K562 (cell line): ENCODE results near the gene TMEM39A. TPM values are rescaled to one million over a fixed set of nuclear protein-coding genes. Genes with fewer than 3 reads are reported as not detected.

ENCODE experiments used
- ARID2 ChIP-seq: fragments of 450-650 bp; IDR thresholded peaks from 2 replicates; pipeline ENCODE4 v1.6.1; 2017; ENCODE audit warnings: antibody characterized with exemption, mild to moderate bottlenecking
- ATF1 ChIP-seq, 2 experiments: fragments of 450-650 bp in 1 of 2; IDR thresholded peaks; 2 replicates each; pipeline ENCODE4 v1.6.1; 2016; ENCODE audit warnings: missing compliant biosample characterization in 1 of 2, missing genetic modification characterization in 1 of 2
- ATF7 ChIP-seq: fragments of 450-650 bp; IDR thresholded peaks from 2 replicates; pipeline ENCODE4 v1.7.1; 2014; ENCODE audit warnings: mild to moderate bottlenecking, moderate library complexity
- CEBPB ChIP-seq: fragments of 450-650 bp; IDR thresholded peaks from 2 replicates; pipeline ENCODE4 v1.6.1; 2016; ENCODE audit warnings: missing genetic modification characterization, missing compliant biosample characterization
- E2F6 ChIP-seq, 2 experiments: IDR thresholded peaks; 2 replicates each; pipeline ENCODE4 v1.6.1; 2011; ENCODE audit warnings: borderline replicate concordance in 1 of 2, control low read depth in 1 of 2, low read depth in 1 of 2, low read length in 1 of 2, mild to moderate bottlenecking in 1 of 2, mixed read lengths in 1 of 2, moderate library complexity in 1 of 2; ENCODE audit not compliant: insufficient read depth in 1 of 2, insufficient read length in 1 of 2, poor library complexity in 1 of 2, severe bottlenecking in 1 of 2; ENCODE audit errors: extremely low read depth in 1 of 2
- ERF ChIP-seq: fragments of 450-650 bp; formaldehyde crosslinking; IDR thresholded peaks from 2 replicates; pipeline ENCODE4 v1.4.0; 2020; ENCODE audit warnings: mild to moderate bottlenecking, mixed read lengths
- ILF3 ChIP-seq: fragments of 450-650 bp; IDR thresholded peaks from 2 replicates; pipeline ENCODE4 v1.6.1; 2018; ENCODE audit warnings: antibody characterized with exemption, mild to moderate bottlenecking, moderate library complexity, borderline replicate concordance
- KLF6 ChIP-seq: fragments of 250-450 bp; sonication (Bioruptor Pico); IDR thresholded peaks from 2 replicates; pipeline ENCODE4 v1.4.0; 2020; ENCODE audit warnings: mild to moderate bottlenecking, moderate library complexity, borderline replicate concordance
- MITF ChIP-seq: IDR thresholded peaks from 2 replicates; pipeline ENCODE4 v1.6.1; 2014; ENCODE audit warnings: antibody characterized with exemption
- NCOA4 ChIP-seq: fragments of 450-650 bp; IDR thresholded peaks from 2 replicates; pipeline ENCODE4 v1.6.1; 2018; ENCODE audit warnings: mild to moderate bottlenecking; ENCODE audit not compliant: partially characterized antibody
- NCOA6 ChIP-seq: fragments of 450-650 bp; IDR thresholded peaks from 2 replicates; pipeline ENCODE4 v1.6.1; 2017; ENCODE audit warnings: mild to moderate bottlenecking
- NFATC3 ChIP-seq: fragments of 450-650 bp; IDR thresholded peaks from 2 replicates; pipeline ENCODE4 v1.6.1; 2017; ENCODE audit warnings: mild to moderate bottlenecking
- PHF8 ChIP-seq: fragments of 200-600 bp; sonication (generic); IDR thresholded peaks from 2 replicates; pipeline ENCODE4 v1.6.1; 2012; ENCODE audit warnings: mixed run types, mild to moderate bottlenecking, inconsistent platforms, low read length, moderate library complexity, borderline replicate concordance
- SETDB1 ChIP-seq: IDR thresholded peaks from one replicate; pipeline ENCODE4 v1.6.1; 2012; ENCODE audit warnings: low read length, control low read depth, inconsistent platforms
- TEAD1 ChIP-seq, 2 experiments: fragments of 450-650 bp in 1 of 2; sonication (generic) in 1 of 2; formaldehyde crosslinking; IDR thresholded peaks; 2 replicates each; pipeline versions ENCODE4 v1.4.0 to v1.8.0; 2020 to 2022; ENCODE audit warnings: mild to moderate bottlenecking in 2 of 2, missing genetic modification reagents in 1 of 2
- ZBTB34 ChIP-seq: fragments of 250-450 bp; sonication (Bioruptor Pico); IDR thresholded peaks from 2 replicates; pipeline ENCODE4 v1.8.0; 2021; ENCODE audit warnings: mild to moderate bottlenecking, moderate library complexity
- ZC3H8 ChIP-seq: fragments of 450-650 bp; IDR thresholded peaks from 2 replicates; pipeline ENCODE4 v1.6.1; 2017
- ZEB2 ChIP-seq: fragments of 450-650 bp; IDR thresholded peaks from 2 replicates; pipeline ENCODE4 v1.6.1; 2016
- ZNF311 ChIP-seq: fragments of 250-450 bp; sonication (Bioruptor Pico); IDR thresholded peaks from 2 replicates; pipeline ENCODE4 v1.4.0; 2020; ENCODE audit warnings: mild to moderate bottlenecking, moderate library complexity
- ZNF354B ChIP-seq: fragments of 250-450 bp; sonication (Bioruptor Pico); IDR thresholded peaks from 2 replicates; pipeline ENCODE4 v1.4.0; 2020
- ZNF431 ChIP-seq: sonication (generic); formaldehyde crosslinking; IDR thresholded peaks from 2 replicates; pipeline ENCODE4 v1.8.0; 2022; ENCODE audit warnings: mild to moderate bottlenecking, missing genetic modification reagents
- ZNF512 ChIP-seq: IDR thresholded peaks from 2 replicates; pipeline ENCODE4 v1.6.1; 2016; ENCODE audit warnings: missing genetic modification characterization, missing compliant biosample characterization
- ZNF778 ChIP-seq: fragments of 450-650 bp; formaldehyde crosslinking; IDR thresholded peaks from 2 replicates; pipeline ENCODE4 v1.4.0; 2020; ENCODE audit warnings: mild to moderate bottlenecking, moderate library complexity
- polyA plus RNA-seq, 8 experiments: library from polyadenylated mRNA; depleted of rRNA in 4 of 8; stranded (reverse) in 5 of 8; unstranded in 3 of 8; fragments of >200 nt; fragmentation: Nextera tagmentation in 2 of 8; fragmentation: Illumina TruSeq in 1 of 8; extraction: Ambion mirVana in 2 of 8; extraction: Trizol in 1 of 8; gene quantifications; 2 replicates each; pipeline versions ENCODE4 v1.2.1 to v1.2.3, GENCODE V29; 2011 to 2014; ENCODE audit warnings: inconsistent platforms in 1 of 8, missing spikeins in 1 of 8
- total RNA-seq, 7 experiments: library from RNA; depleted of rRNA in 6 of 7; stranded (reverse); fragments of >200 nt in 6 of 7; fragmentation: Illumina TruSeq in 2 of 7; extraction: Trizol in 2 of 7; gene quantifications; 2 replicates each; pipeline versions ENCODE4 v1.2.1 to v1.2.3, GENCODE V29; 2011 to 2021; ENCODE audit warnings: low replicate concordance in 1 of 7

TMEM39A gene
- total and polyA plus RNA-seq, 9 of the 15 experiments (the other 6 are each of a cell fraction or from before 2014, with no cell fraction given): 12.0 to 41.5 (median 15.4) TPM

- TF ChIP-seq ARID2 (no peak), ERF (CRISPR knock-in tag) (no peak), ZNF778 (CRISPR knock-in tag) (no peak), NFATC3 (no peak), E2F6 (IDR thresholded peaks at IDR 0.05; ENCODE audit: borderline replicate concordance in 1 of 2, extremely low read depth in 1 of 2, insufficient read depth in 1 of 2, insufficient read length in 1 of 2, low read depth in 1 of 2, low read length in 1 of 2, poor library complexity in 1 of 2, severe bottlenecking in 1 of 2) (no peak), ZNF311 (CRISPR knock-in tag) (no peak), NCOA4 (no peak), CEBPB (no peak), ZNF512 (tag) (no peak), ATF7 (peak; percentile 98), TEAD1 (CRISPR knock-in tag; IDR thresholded peaks at IDR 0.05) (no peak), NCOA6 (no peak), ZC3H8 (no peak), ZNF431 (peak; percentile 28; the same call in 1 of the 2 replicates), ZEB2 (no peak), SETDB1 (no peak), ZNF354B (CRISPR knock-in tag) (no peak), KLF6 (CRISPR knock-in tag) (no peak), ZBTB34 (CRISPR knock-in tag) (no peak), MITF (peak; percentile 19; the same call in 1 of the 2 replicates), ATF1 (CRISPR knock-in tag; IDR thresholded peaks at IDR 0.05) (peak; percentile 96), ATF1 (tag; IDR thresholded peaks at IDR 0.05) (peak; percentile 99), ILF3 (no peak), PHF8 (peak; percentile 91)
These were observed at the start of gene TMEM39A (continued) for GRCh38 chr3:119463171-119464169.
